HEK293 (cell line): Measurements from ENCODE around the gene RBM45.

ENCODE experiments used
- ZNF776 ChIP-seq: fragments of 450-650 bp; formaldehyde crosslinking; IDR thresholded peaks from 2 replicates; pipeline ENCODE4 v1.5.0; 2017; ENCODE audit warnings: missing biosample characterization, missing genetic modification characterization, borderline replicate concordance
- TF ChIP-seq, protein P1 (sequence below): fragments of 450-650 bp; formaldehyde crosslinking; IDR thresholded peaks from 2 replicates; pipeline ENCODE4 v1.5.1; 2016; ENCODE audit warnings: missing biosample characterization, missing genetic modification characterization
- TF ChIP-seq, protein P2 (sequence below): sonication (generic); formaldehyde crosslinking; IDR thresholded peaks from 2 replicates; pipeline ENCODE4 v1.8.1; 2022; ENCODE audit warnings: mild to moderate bottlenecking, moderate library complexity, missing genetic modification reagents

GRCh38 chr2:178157574-178157973 lies 45.3 kb downstream of the RBM45 start:
- TF ChIP-seq, protein P1, sequence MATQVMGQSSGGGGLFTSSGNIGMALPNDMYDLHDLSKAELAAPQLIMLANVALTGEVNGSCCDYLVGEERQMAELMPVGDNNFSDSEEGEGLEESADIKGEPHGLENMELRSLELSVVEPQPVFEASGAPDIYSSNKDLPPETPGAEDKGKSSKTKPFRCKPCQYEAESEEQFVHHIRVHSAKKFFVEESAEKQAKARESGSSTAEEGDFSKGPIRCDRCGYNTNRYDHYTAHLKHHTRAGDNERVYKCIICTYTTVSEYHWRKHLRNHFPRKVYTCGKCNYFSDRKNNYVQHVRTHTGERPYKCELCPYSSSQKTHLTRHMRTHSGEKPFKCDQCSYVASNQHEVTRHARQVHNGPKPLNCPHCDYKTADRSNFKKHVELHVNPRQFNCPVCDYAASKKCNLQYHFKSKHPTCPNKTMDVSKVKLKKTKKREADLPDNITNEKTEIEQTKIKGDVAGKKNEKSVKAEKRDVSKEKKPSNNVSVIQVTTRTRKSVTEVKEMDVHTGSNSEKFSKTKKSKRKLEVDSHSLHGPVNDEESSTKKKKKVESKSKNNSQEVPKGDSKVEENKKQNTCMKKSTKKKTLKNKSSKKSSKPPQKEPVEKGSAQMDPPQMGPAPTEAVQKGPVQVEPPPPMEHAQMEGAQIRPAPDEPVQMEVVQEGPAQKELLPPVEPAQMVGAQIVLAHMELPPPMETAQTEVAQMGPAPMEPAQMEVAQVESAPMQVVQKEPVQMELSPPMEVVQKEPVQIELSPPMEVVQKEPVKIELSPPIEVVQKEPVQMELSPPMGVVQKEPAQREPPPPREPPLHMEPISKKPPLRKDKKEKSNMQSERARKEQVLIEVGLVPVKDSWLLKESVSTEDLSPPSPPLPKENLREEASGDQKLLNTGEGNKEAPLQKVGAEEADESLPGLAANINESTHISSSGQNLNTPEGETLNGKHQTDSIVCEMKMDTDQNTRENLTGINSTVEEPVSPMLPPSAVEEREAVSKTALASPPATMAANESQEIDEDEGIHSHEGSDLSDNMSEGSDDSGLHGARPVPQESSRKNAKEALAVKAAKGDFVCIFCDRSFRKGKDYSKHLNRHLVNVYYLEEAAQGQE (tag by site-specific recombination), result no peak
- TF ChIP-seq, protein P2, sequence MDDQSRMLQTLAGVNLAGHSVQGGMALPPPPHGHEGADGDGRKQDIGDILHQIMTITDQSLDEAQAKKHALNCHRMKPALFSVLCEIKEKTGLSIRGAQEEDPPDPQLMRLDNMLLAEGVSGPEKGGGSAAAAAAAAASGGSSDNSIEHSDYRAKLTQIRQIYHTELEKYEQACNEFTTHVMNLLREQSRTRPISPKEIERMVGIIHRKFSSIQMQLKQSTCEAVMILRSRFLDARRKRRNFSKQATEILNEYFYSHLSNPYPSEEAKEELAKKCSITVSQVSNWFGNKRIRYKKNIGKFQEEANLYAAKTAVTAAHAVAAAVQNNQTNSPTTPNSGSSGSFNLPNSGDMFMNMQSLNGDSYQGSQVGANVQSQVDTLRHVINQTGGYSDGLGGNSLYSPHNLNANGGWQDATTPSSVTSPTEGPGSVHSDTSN (CRISPR knock-in tag), result no peak
- no peak for TF ChIP-seq ZNF776 (tag by site-specific recombination)
